Measurements from ENCODE around the gene GATAD2B. TPM values are rescaled to one million over a fixed set of nuclear protein-coding genes. Genes with fewer than 3 reads are reported as not detected.

The GATAD2B gene
- 18.1 TPM for polyA plus RNA-seq (ENCODE audit: insufficient read length)

- peak; percentile 99 for DNase-seq (ENCODE audit: low read depth)
These were observed at the start of gene GATAD2B for GRCh38 chr1:153922972-153923925. GATAD2B (minus strand) TSS chr1:153922972; CDS start chr1:153828347, 94,625 bp downstream.

GRCh38 chr1:153970346-153970745 lies 47.6 kb upstream of the GATAD2B start:
- DNase-seq (ENCODE audit: low read depth), result no peak

- no peak for DNase-seq (ENCODE audit: low read depth)
These were observed 46.2 kb upstream of the GATAD2B start for GRCh38 chr1:153968972-153969371.

- no peak for DNase-seq (ENCODE audit: low read depth)
These were observed 45.6 kb upstream of the GATAD2B start for GRCh38 chr1:153968408-153968807.

GRCh38 chr1:153968000-153968363 lies 45.2 kb upstream of the GATAD2B start:
- DNase-seq (ENCODE audit: low read depth), result no peak

GRCh38 chr1:153967107-153967999 lies 44.6 kb upstream of the GATAD2B start, which contains the start of gene CREB3L4:
CREB3L4 (plus strand) TSS chr1:153967902; CDS start chr1:153968526, 624 bp downstream.
- DNase-seq (ENCODE audit: low read depth), result peak; percentile 97

- no peak for DNase-seq (ENCODE audit: low read depth)
These were observed 41.1 kb upstream of the GATAD2B start for GRCh38 chr1:153963850-153964331.

GRCh38 chr1:153963030-153963849 lies 40.5 kb upstream of the GATAD2B start, which contains the start of gene SLC39A1:
SLC39A1 (minus strand) TSS chr1:153963537; CDS start chr1:153962715, 822 bp downstream.
- peak; percentile 93 for DNase-seq (ENCODE audit: low read depth)

GRCh38 chr1:153962088-153963029 lies 39.6 kb upstream of the GATAD2B start:
- no peak for DNase-seq (ENCODE audit: low read depth)

GRCh38 chr1:153961421-153961820 lies 38.6 kb upstream of the GATAD2B start:
- no peak for DNase-seq (ENCODE audit: low read depth)

- DNase-seq (ENCODE audit: low read depth), result no peak
These were observed 37.4 kb upstream of the GATAD2B start for GRCh38 chr1:153960206-153960605.

GRCh38 chr1:153959454-153959853 lies 36.7 kb upstream of the GATAD2B start:
- no peak for DNase-seq (ENCODE audit: low read depth)

GRCh38 chr1:153958961-153959260 lies 36.1 kb upstream of the GATAD2B start:
- DNase-seq (ENCODE audit: low read depth), result no peak

- peak; percentile 98 for DNase-seq (ENCODE audit: low read depth)
These were observed 35.6 kb upstream of the GATAD2B start, which contains the start of gene CRTC2 for GRCh38 chr1:153958111-153958960. CRTC2 (minus strand) TSS chr1:153958612; CDS start chr1:153958497, 115 bp downstream.

GRCh38 chr1:153957744-153958110 lies 35.0 kb upstream of the GATAD2B start:
- no peak for DNase-seq (ENCODE audit: low read depth)

GRCh38 chr1:153956997-153957715 lies 34.4 kb upstream of the GATAD2B start:
- DNase-seq (ENCODE audit: low read depth), result no peak

- no peak for DNase-seq (ENCODE audit: low read depth)
These were observed 32.1 kb upstream of the GATAD2B start for GRCh38 chr1:153954826-153955225.

- DNase-seq (ENCODE audit: low read depth), result no peak
These were observed 31.1 kb upstream of the GATAD2B start for GRCh38 chr1:153953859-153954365.

Measured in forelimb muscle (tissue), 1 donor.